GM18951 (cell line): ENCODE measurements around the gene CTNS.

Experiments
- POLR2A ChIP-seq: IDR thresholded peaks from 4 replicates; pipeline ENCODE4 v1.6.1; 2011; ENCODE audit warnings: mild to moderate bottlenecking; ENCODE audit not compliant: insufficient read length, insufficient read depth; ENCODE audit errors: extremely low read depth
- in situ Hi-C: fragments of 300-500 bp; cut with MboI; formaldehyde crosslinking; loops from one replicate; pipeline ENCODE4 v1.12.0; 2022; ENCODE audit warnings: low sequenced_read_pairs, mixed read lengths, inconsistent platforms; ENCODE audit not compliant: unreplicated experiment

CTNS gene

DNA sequence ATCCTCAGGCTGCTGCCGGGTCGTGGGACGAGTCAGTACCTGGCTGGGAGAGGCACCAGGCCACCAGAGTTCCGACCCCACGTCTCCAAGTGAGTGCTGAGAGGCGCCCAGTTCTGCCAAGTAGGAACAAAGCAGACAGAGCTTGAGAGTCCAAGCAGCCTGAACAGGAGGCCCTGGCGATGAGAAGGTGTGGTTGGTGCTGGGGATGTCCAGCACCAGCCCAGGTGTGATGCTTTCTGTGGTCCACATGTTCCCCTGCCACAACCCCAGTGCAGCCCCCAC is 21.0 kb downstream of the CTNS start:
- no peak for TF ChIP-seq POLR2A
- in situ Hi-C loops, result no loop called here

DNA sequence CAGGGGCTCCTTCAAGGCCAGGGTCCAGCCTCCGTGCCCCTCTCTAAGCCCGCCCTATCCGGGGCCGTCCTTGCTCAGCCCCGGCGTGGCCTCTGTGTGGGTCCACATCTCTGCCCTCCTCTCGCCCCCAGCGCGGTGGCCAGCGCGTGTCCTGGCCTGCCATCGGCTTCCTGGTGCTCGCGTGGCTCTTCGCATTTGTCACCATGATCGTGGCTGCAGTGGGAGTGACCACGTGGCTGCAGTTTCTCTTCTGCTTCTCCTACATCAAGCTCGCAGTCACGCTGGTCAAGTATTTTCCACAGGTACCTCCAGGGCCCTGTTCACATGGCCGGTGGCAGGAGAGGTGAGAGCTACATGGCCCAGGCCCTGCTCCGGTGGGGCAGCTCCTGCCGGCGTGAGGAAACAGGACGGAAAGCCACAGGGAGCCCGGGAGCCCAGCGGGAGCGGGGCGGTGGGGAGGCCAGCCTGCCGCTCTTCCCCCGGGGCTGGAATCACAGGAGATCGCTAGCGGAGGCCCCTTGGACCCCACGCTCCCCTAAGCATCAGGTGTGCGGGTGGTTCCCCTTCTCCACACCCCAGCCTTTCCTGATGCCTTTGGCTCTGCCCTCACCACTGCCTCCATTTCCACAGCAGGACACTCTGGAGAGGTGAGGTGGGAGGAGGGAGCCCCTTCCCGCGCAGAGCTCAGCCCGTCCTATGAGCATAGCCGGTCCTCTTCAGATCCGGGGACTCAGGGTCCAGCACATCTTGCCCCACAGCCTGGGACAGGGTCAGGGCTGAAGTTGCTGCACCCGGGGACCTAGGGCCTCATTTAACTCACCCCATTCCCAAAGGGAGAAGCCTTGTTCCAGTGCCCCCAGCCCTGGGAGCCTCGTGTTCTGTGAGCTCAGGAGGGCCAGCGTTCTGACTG is 21.6 kb downstream of the CTNS start:
- TF ChIP-seq POLR2A, result no peak
- in situ Hi-C loops, result no loop called here

DNA sequence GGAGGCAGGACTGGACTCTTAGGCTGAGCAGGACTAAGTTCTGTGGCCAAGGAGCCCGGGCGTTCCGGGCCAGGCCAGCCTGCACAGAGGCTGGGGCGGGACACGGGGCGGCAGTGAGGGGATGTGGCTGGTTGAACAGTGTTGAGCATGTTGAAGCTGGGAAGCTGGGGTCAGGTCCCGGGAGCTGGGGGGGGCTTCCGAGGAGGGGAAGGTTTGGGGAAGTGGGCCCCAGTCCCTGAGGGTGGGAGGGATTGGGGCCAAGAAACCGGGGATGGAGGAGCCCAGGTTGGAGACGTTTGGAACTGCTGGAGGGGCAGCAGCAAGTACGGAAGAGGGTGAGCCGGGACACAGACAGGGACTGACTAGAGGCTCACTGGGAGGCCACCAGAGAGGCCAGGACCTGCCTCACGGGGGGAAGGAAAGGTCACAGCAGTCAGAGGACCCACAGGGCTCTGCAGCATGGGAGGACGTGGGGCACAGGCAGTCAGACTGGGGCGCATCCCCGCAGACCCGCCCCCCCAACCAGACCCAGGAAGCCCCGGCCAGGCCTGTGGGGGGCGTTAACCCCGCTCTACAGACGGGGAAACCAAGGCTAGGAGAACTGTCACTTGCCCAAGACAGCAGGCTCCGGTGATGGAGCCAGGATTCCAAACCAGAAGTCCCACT is 22.4 kb downstream of the CTNS start:
- TF ChIP-seq POLR2A, result no peak
- in situ Hi-C loops, result no loop called here

DNA sequence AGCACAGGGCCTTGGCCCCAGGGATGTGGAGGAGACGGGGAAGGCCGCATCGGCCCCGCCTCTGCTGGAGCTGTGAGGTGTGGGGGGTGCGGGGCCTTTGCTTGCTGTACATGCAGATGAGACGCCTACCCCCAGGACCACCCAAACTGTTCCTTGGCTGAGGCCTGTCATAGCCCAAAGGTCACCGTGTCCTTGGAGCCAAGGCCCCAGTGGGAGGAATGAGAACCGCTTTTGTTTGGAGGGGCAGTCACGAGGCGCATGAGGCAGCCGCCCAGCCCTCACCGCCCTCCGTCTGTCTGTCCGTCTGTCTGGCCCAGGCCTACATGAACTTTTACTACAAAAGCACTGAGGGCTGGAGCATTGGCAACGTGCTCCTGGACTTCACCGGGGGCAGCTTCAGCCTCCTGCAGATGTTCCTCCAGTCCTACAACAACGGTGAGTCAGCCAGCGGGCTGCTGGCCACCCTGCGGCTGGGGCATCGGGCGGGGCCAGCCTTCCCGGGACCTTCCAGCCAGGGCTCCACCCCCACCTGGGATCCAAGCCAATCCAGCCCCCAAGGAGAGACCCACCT is 23.1 kb downstream of the CTNS start:
- TF ChIP-seq POLR2A, result no peak
- in situ Hi-C loops, result no loop called here

DNA sequence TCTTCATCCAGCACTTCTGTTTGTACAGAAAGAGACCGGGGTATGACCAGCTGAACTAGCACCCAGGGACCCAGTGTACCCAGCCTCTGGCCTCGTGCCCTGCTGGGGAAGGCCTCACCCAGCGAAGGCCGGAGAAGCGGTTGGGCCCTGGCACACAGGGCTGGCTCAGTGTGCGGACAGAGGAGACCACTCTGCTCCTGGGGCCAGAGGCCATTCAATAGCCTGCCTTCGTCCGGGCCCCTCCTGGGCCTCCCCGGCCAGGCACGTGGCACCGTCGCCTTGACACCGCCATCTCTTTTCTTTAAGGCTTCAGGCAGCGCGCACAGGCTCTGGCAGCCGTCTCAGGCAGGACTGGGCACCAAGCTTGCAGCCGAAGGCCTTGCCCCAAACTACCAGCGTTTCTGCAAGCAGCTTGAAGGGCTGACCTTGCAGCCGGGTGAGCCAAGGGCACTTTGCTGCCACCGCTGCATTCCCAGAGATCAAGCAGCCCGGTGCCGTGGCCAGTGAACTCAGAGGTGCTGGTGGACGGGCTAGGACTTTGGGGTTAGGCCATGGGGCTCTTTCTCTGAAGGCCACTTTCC is 23.8 kb downstream of the CTNS start:
- in situ Hi-C loops, result no loop called here
- TF ChIP-seq POLR2A, result no peak

DNA sequence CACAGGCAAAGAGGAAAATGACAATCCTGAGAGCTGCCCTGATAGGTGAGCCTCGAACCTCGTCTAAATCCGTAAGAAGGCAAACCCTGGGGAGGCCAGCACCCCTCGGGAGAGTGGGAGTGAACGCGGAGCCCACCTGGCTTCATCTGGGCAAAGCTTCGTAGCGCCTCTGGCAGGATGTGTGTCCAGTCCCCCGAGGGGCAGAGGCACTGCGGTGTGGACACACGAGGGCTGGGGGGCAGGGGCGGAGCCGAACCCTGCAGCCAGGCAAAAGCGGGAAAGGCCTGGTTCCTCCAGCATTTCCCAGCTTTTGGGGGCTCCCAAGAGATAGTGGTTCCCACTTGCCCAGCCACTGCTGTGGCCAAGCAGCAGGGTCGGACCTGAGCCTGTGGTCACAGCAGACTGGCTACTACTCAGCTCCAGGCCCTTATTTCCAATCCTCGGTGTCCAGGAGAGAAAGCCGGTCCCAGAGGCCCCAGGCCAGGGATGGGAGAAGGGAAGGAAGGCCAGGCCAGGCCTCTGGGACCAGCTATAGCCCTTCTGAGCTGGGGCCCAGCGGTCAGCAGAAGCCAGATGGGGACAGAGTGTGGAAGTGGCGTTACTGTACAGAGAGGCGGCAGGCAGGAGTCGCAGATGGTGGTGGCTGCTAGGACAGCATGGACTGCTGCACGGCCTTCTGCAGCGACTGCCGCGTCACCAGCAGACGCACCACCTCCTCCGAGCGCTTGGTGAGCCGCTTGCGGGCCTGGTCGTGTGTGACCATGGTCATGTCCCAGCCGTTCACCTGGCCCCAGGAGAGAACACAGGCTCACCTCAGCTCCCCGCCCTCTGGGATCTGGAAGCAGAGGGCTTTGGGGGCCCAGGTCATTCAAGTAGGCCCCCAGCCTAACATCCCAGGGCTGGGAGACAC is 26.8 kb downstream of the CTNS start:
- no peak for TF ChIP-seq POLR2A

DNA sequence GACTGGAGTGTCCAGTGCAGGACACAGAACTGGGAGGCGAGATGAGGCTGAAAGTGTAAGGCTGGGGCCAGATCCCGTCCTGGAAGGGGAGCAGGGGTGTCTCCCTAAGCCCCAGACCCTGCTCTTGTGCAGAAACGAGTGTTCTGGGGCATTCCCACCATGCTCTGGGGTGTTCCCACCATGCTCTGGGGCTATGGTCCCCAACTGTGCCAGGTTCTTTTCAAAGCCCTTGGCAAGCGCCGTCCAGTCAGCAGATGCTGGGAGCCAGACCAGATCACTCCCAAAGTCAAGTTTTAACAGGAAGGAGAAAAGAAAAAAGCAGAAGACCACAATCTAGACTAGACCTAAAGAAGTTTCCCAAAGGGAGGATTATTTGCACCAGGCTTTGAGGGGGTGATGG is 29.3 kb downstream of the CTNS start:
- no peak for TF ChIP-seq POLR2A
- in situ Hi-C loops, result no loop called here

More for the DNA sequence above, 26.8 kb downstream of the CTNS start:
- in situ Hi-C loops, result no loop called here

DNA sequence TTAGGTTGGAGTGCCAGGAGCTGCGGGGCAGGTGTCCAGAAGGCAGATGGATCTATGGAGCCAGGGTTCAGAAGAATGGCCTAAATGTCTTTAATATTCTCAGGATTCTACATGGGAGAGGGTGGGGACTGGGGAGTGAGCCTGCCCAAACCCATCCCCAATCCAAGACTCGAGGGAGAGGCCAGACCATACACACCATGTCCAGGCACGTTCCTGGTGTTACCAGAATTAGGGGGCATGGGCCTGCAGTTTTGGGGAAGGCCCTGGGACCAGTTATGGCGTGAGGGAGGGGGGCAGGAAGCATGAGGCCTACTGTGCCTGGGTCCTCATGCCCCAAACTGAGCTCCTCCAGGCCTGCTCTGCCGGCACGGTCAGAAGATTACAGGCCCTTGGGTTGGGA is 30.0 kb downstream of the CTNS start:
- in situ Hi-C loops, result no loop called here
- TF ChIP-seq POLR2A, result no peak

DNA sequence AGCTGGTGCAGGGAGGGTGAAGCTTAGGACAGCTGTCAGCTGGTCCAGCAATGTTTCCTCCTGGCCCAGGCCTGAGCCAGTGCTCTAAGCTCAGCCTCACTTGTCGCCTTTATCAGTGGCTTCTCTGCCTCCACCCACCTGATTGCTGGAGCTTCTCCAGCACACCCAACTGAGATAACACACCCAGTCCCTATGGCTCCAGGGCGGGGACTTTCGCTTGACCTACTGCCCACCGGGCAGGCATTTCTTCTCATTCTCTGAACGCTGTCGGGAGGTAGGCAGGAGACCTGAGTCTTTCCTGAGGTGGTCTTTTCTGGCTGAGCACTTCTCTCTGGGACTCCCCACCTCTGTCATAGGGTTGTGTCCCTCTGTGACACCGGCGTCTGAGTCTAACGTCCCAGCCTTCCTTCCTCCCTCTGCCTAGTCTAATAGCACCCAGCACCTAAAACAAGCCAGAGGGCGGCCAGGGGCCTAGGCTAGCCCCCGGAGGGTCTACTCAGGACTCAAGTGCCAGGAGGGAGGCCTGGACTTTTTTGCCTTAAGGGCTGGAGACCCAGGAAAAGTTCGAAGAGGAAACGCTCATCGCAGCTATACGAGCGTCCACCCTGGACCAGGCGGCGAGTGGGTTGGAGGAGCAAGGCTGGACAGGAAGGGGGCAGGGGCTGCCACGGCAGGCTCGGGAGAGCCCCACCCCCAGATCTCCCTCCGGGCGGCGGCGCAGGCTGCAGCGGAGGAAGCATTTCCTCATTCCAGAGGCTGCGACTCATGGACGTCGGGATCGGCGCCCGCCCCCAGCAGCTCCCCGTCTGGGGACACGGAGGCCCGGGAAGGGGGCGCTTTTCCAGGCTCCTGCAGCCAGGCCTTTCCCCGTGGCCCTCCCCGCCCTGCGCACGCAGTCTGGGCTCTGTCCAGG is 31.1 kb downstream of the CTNS start:
- in situ Hi-C loops, result no loop called here

DNA sequence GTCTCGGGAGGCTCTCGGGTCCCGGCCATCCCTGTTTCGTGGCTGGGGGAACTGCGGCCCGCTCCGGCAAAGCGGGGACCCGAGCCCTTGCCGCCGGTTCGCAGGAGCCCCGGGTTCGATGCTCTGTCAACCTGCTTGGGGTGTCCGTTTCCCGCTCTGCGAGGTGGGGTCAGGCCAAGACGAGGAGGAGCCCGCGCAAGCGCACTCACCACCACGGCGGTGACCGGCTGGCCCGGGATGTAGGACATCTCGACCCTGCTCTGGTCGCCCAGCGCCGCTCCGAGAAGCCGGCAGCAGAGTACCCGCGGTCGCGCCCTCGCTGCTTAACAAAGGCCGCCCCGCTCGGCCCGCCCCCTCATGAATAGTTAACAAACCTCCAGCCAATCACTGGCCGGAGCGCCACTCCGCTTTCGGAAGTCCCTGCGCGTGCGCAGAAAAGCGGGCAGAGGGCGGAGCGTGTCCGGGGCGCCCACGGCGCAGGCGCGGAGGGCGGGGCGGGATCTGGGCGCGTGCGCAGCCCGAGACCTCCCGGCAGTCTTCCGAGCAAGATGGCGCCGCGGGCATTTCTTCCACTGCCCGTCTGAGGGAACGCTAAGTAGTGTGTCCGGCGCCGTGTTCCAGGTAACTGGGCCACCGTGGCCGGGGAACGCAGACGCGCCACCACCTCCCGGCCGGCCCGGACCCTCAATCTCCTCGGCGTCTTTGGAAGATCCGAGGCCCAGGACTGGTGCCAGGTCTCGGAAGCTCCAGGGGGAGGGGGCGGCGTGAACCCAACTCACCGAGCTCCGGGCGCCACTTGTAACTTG is 31.9 kb downstream of the CTNS start, which contains the start of the genes EMC6 and TAX1BP3:
Gene EMC6, plus strand, starts transcription at position 534 of the 806 bp plus-strand sequence. CDS start 335 bp downstream, outside the sequence.
Gene TAX1BP3, minus strand, starts transcription at position 300 of the 806 bp plus-strand sequence. Its CDS starts 52 bp downstream, at position 248.
- TF ChIP-seq POLR2A, result peak; percentile 98
- in situ Hi-C loops, result no loop called here

More for the DNA sequence above, 31.1 kb downstream of the CTNS start:
- TF ChIP-seq POLR2A, result no peak

DNA sequence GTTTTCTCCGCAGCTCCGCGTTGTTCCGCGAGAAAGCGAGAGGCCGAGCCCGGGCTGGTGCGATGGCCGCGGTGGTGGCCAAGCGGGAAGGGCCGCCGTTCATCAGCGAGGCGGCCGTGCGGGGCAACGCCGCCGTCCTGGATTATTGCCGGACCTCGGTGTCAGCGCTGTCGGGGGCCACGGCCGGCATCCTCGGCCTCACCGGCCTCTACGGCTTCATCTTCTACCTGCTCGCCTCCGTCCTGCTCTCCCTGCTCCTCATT is 32.5 kb downstream of the CTNS start:
- no peak for TF ChIP-seq POLR2A
- in situ Hi-C loops, result no loop called here

DNA sequence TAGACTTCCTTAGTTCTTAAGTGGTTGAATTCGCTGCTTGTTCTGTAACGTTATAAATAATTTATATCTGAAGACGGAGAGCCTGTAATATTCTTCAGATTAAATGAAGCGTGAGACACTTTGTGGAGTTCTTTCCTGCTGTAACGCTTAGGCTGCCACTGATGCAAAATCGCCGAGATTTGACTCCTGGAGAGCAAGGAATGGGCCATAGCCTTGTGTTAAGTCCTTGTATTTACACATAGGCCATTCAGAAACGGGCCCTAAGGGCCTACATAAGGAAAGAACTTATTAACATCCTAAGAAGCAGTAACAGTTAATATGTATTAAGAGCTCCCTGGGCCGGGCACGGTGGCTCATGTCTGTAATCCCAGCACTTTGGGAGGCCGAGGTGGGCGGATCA is 33.0 kb downstream of the CTNS start:
- TF ChIP-seq POLR2A, result no peak
- in situ Hi-C loops, result no loop called here
